Bronchial epithelial cell (primary cell): ENCODE measurements around the gene FOXJ2. TPM values are rescaled to one million over a fixed set of nuclear protein-coding genes. Genes with fewer than 3 reads are reported as not detected.
"Not testable (repeated sequence)": the region's sequence is repeated elsewhere in the genome, so short reads cannot be mapped to it uniquely, and the experiment has no call there.

Experiments used
- DNase-seq: peaks from one replicate; pipeline ENCODE4 v3.0.0-alpha.2; 2010; ENCODE audit warnings: low read depth
- FAIRE-seq: peaks from 2 replicates; lab custom pipeline; 2011; peaks lifted over from hg19 to GRCh38; lab: Jason Lieb, UNC
- H3K27me3 ChIP-seq: 2 replicates; pipeline ENCODE4 v1.5.1; 2011; ENCODE audit warnings: low read length; ENCODE audit not compliant: control insufficient read depth, insufficient read depth
- H3K36me3 ChIP-seq: 2 replicates; pipeline ENCODE4 v1.5.1; 2011; ENCODE audit warnings: low read length; ENCODE audit not compliant: control insufficient read depth, insufficient read depth
- H3K4me3 ChIP-seq: 2 replicates; pipeline ENCODE4 v1.5.1; 2011; ENCODE audit warnings: mild to moderate bottlenecking, low read depth, low read length, control low read depth
- CTCF ChIP-seq: IDR thresholded peaks from 2 replicates; pipeline ENCODE4 v1.5.1; 2011; ENCODE audit warnings: mild to moderate bottlenecking, moderate library complexity, low read length, control low read depth, inconsistent platforms; ENCODE audit not compliant: insufficient read depth, severe bottlenecking
- total RNA-seq: library from RNA; depleted of rRNA; stranded (reverse); fragments of >200 nt; gene quantifications from 2 replicates; pipeline ENCODE4 v1.2.1, GENCODE V29; 2014

FOXJ2 gene
- total RNA-seq, 1 donor from 2014 or later: 3.4 TPM

DNA sequence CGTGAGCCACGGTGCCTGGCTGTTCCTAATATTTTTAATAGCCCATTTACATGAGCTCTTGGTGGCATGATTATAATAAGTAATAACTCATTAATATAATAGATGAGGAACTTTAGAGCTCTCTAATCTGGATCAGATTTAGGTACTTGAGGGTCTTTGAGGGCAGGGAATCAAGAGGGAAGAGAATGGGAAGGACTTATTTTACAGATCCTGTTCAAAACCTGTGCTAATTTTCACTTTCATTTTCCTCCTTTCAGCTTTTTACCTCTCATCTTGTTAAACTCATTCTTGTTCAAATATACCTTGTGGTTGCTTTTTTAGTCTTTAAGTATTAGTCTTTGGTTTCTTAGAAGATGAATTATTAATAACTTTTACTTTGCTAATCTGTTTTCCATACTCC, 55.1 kb downstream of the FOXJ2 start:
- DNase-seq (no peak), FAIRE-seq (no peak)
- Histone ChIP-seq H3K27me3 (no peaks in the 10 kb centered on the region), H3K36me3 (peaks cover 5% of the 10 kb centered on the region), H3K4me3 (no peak overlapping the region)
- TF ChIP-seq CTCF: no peak

DNA sequence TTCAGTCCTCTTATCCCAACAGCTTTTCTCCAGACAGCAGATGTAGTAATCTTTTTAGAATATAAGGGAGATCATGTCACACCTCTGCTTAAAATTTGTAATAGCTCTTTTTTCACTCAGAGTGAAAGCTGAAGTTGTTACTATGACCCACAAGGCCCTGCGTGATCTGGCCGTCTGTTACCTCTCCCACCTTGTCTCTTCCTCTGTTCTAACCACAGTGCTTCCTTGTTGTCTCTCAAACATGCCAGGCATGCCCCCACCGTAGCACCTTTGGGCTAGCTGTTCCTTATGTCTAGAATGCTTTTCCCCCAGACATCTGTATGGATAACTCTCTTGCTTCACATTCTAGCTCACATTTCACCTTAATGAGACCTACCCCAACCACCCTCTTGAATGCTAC, 56.1 kb downstream of the FOXJ2 start:
- no peaks in the 10 kb centered on the region for H3K27me3 ChIP-seq
- no peak for FAIRE-seq
- H3K4me3 ChIP-seq: no peak overlapping the region
- TF ChIP-seq CTCF: no peak
- DNase-seq: no peak
- peaks cover 9% of the 10 kb centered on the region for H3K36me3 ChIP-seq

GRCh38 chr12:8089277-8089676, 56.8 kb downstream of the FOXJ2 start:
- H3K36me3 ChIP-seq, FAIRE-seq: not testable (repeated sequence)

GRCh38 chr12:8089716-8090115, 57.2 kb downstream of the FOXJ2 start:
- no peak for FAIRE-seq
- no peak for TF ChIP-seq CTCF
- DNase-seq: no peak
- Histone ChIP-seq H3K4me3 (no peak overlapping the region), H3K36me3 (peaks cover 9% of the 10 kb centered on the region), H3K27me3 (no peaks in the 10 kb centered on the region)

More at GRCh38 chr12:8089277-8089676, 56.8 kb downstream of the FOXJ2 start:
- not testable (repeated sequence) for DNase-seq, H3K4me3 ChIP-seq, H3K27me3 ChIP-seq

DNA sequence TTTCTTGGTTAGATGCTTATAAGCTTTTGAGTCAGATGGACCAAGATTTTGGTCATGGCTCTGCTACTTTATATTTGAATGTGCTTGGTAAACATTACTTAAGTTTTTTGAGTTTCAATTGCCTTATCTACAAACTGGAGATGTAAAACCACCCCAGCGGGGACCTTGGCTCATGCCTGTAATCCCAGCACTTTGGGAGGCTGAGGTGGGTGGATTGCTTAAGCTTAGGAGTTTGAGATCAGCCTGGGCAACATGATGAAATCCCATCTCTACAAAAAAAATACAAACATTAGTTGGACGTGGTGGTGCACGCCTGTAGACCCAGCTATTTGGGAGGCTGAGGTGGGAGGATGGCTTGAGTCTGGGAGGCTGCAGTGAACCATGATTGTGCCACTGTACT, 60.8 kb downstream of the FOXJ2 start:
- no peak for TF ChIP-seq CTCF
- Histone ChIP-seq H3K27me3 (no peaks in the 10 kb centered on the region), H3K36me3 (peaks cover 12% of the 10 kb centered on the region), H3K4me3 (no peak overlapping the region)
- FAIRE-seq (no peak), DNase-seq (no peak)

DNA sequence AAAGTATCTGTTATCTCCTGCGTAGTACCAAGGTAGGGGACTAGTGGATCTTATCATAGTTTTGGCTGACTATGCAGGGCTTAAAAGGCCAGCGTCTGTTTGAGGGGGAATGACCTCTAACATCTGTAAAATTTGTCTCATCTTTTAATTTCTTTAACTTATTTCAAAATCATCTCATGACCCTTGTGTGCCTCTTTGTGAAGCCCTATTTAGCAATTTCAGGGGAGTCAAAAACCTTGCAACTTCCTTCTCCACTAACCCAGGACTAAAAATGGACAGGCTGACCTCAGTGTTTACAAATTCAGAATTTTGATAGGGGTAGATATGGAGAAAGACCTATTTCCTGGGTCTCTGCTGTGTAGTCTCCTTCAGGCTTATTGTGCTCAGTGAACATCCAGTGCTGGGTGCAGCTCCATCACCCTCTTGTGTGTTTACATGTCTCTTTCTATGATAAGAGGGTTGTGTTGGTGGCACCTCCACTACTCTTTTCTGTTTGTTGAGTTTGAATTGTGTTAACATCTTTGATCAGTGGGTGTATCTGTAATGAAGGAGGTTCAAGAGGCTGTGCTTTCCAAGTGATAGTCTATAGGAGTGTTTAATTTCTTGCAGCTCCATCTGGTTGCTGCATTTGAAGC, 63.9 kb downstream of the FOXJ2 start:
- FAIRE-seq: no peak
- peaks cover 12% of the 10 kb centered on the region for H3K36me3 ChIP-seq

More for the DNA sequence above, 63.9 kb downstream of the FOXJ2 start:
- DNase-seq: no peak
- no peak for TF ChIP-seq CTCF
- no peaks in the 10 kb centered on the region for H3K27me3 ChIP-seq
- no peak overlapping the region for H3K4me3 ChIP-seq
